OCI-LY1 (cell line): Measurements from ENCODE around the gene DPYSL3.

Source experiments
- H2AFZ ChIP-seq: fragments of 200-600 bp; sonication (generic), shearing (Covaris generic); 2 replicates; pipeline ENCODE4 v1.6.0; 2014; ENCODE audit warnings: antibody characterized with exemption, mild to moderate bottlenecking, low read length
- H3F3A ChIP-seq: fragments of 200-600 bp; sonication (generic), shearing (Covaris generic); 2 replicates; pipeline ENCODE4 v1.6.0; 2014; ENCODE audit warnings: mild to moderate bottlenecking, antibody characterized with exemption, low read length, moderate library complexity; ENCODE audit not compliant: insufficient read depth
- H3K27ac ChIP-seq: fragments of 200-600 bp; sonication (generic); 2 replicates; pipeline ENCODE4 v1.5.1; 2014; ENCODE audit warnings: low read length, mixed run types, mild to moderate bottlenecking, low read depth; ENCODE audit not compliant: poor library complexity, severe bottlenecking
- H3K27me3 ChIP-seq: fragments of 200-600 bp; sonication (generic); 2 replicates; pipeline ENCODE4 v1.6.0; 2014; ENCODE audit warnings: antibody characterized with exemption, mild to moderate bottlenecking, low read length, moderate library complexity; ENCODE audit not compliant: insufficient read depth
- H3K36me3 ChIP-seq: fragments of 200-600 bp; sonication (generic); 2 replicates; pipeline ENCODE4 v1.6.1; 2014; ENCODE audit warnings: mild to moderate bottlenecking, antibody characterized with exemption, low read length, moderate library complexity, mixed read lengths; ENCODE audit not compliant: insufficient read depth
- H3K4me1 ChIP-seq: fragments of 200-600 bp; sonication (generic); 2 replicates; pipeline ENCODE4 v1.5.1; 2014; ENCODE audit warnings: mild to moderate bottlenecking, low read length, moderate library complexity; ENCODE audit not compliant: insufficient read depth, severe bottlenecking
- H3K4me2 ChIP-seq: fragments of 200-600 bp; sonication (generic), shearing (Covaris generic); 2 replicates; pipeline ENCODE4 v1.6.1; 2014; ENCODE audit warnings: low read length
- H3K4me3 ChIP-seq: fragments of 200-600 bp; sonication (generic); 2 replicates; pipeline ENCODE4 v1.5.1; 2014; ENCODE audit warnings: low read length, low read depth, mild to moderate bottlenecking, mixed read lengths; ENCODE audit not compliant: poor library complexity, severe bottlenecking
- H3K79me2 ChIP-seq: fragments of 200-600 bp; shearing (Covaris generic); 2 replicates; pipeline ENCODE4 v1.6.1; 2016; ENCODE audit warnings: mixed run types, low read length, mixed read lengths; ENCODE audit not compliant: insufficient read depth
- H3K9ac ChIP-seq: fragments of 200-600 bp; sonication (generic), shearing (Covaris generic); 2 replicates; pipeline ENCODE4 v1.6.1; 2014; ENCODE audit warnings: mild to moderate bottlenecking, low read length, mixed read lengths
- H3K9me2 ChIP-seq: fragments of 200-600 bp; sonication (generic), shearing (Covaris generic); 2 replicates; pipeline ENCODE4 v1.6.1; 2014; ENCODE audit warnings: low read depth, mild to moderate bottlenecking, low read length, mixed read lengths
- H3K9me3 ChIP-seq: fragments of 200-600 bp; shearing (Covaris generic); 2 replicates; pipeline ENCODE4 v1.6.1; 2014; ENCODE audit warnings: low read length, mixed read lengths
- H4K20me1 ChIP-seq: fragments of 200-600 bp; sonication (generic), shearing (Covaris generic); 2 replicates; pipeline ENCODE4 v1.6.0; 2016; ENCODE audit warnings: mild to moderate bottlenecking, low read length; ENCODE audit not compliant: insufficient read depth
- CTCF ChIP-seq: fragments of 200-600 bp; sonication (generic), shearing (Covaris generic); IDR thresholded peaks from 2 replicates; pipeline ENCODE4 v1.5.1; 2017; ENCODE audit warnings: mild to moderate bottlenecking, antibody characterized with exemption, low read length, moderate library complexity, mixed read lengths
- EZH2 ChIP-seq: fragments of 200-600 bp; sonication (generic), shearing (Covaris generic); IDR thresholded peaks from 2 replicates; pipeline ENCODE4 v1.8.0; 2017; ENCODE audit warnings: borderline replicate concordance, mixed run types, mild to moderate bottlenecking, antibody characterized with exemption, low read length, moderate library complexity, mixed read lengths

DPYSL3 gene

GRCh38 chr5:147481376-147481775 is 28.5 kb downstream of the DPYSL3 start:
- H3K9me2 ChIP-seq: no peaks in the 10 kb centered on the region
- no peaks in the 10 kb centered on the region for H4K20me1 ChIP-seq
- no peaks in the 10 kb centered on the region for H3K4me1 ChIP-seq
- no peak overlapping the region for H3K4me2 ChIP-seq
- H3K36me3 ChIP-seq: no peaks in the 10 kb centered on the region
- no peak overlapping the region for H3K9ac ChIP-seq
- H3K4me3 ChIP-seq: no peak overlapping the region
- no peak overlapping the region for H3K27ac ChIP-seq
- H3K79me2 ChIP-seq: no peaks in the 10 kb centered on the region
- no peak overlapping the region for H2AFZ ChIP-seq
- no peaks in the 10 kb centered on the region for H3K27me3 ChIP-seq
- no peaks in the 10 kb centered on the region for H3F3A ChIP-seq
- no peaks in the 10 kb centered on the region for H3K9me3 ChIP-seq
- no peak for TF ChIP-seq EZH2
- TF ChIP-seq CTCF: no peak

GRCh38 chr5:147479949-147480348 is 29.9 kb downstream of the DPYSL3 start:
- Histone ChIP-seq H3K4me3 (no peak overlapping the region), H3K27me3 (no peaks in the 10 kb centered on the region), H3K27ac (no peak overlapping the region), H3K4me1 (no peaks in the 10 kb centered on the region), H4K20me1 (no peaks in the 10 kb centered on the region), H3K4me2 (no peak overlapping the region), H3K79me2 (no peaks in the 10 kb centered on the region), H3K9me2 (no peaks in the 10 kb centered on the region), H3K9me3 (no peaks in the 10 kb centered on the region), H3K9ac (no peak overlapping the region), H3K36me3 (no peaks in the 10 kb centered on the region), H3F3A (no peaks in the 10 kb centered on the region), H2AFZ (no peak overlapping the region)
- TF ChIP-seq EZH2 (no peak), CTCF (no peak)

GRCh38 chr5:147479444-147479843 is 30.4 kb downstream of the DPYSL3 start:
- no peak overlapping the region for H3K4me2 ChIP-seq
- H3K27ac ChIP-seq: no peak overlapping the region
- H3K4me1 ChIP-seq: no peaks in the 10 kb centered on the region
- no peak for TF ChIP-seq CTCF
- no peak for TF ChIP-seq EZH2
- no peaks in the 10 kb centered on the region for H3K9me3 ChIP-seq
- no peaks in the 10 kb centered on the region for H4K20me1 ChIP-seq
- no peaks in the 10 kb centered on the region for H3F3A ChIP-seq
- no peaks in the 10 kb centered on the region for H3K27me3 ChIP-seq
- H3K9me2 ChIP-seq: no peaks in the 10 kb centered on the region
- H3K36me3 ChIP-seq: no peaks in the 10 kb centered on the region
- no peak overlapping the region for H3K4me3 ChIP-seq
- no peaks in the 10 kb centered on the region for H3K79me2 ChIP-seq
- no peak overlapping the region for H3K9ac ChIP-seq
- H2AFZ ChIP-seq: no peak overlapping the region
